ENCODE data around the gene CLMN.

DNA sequence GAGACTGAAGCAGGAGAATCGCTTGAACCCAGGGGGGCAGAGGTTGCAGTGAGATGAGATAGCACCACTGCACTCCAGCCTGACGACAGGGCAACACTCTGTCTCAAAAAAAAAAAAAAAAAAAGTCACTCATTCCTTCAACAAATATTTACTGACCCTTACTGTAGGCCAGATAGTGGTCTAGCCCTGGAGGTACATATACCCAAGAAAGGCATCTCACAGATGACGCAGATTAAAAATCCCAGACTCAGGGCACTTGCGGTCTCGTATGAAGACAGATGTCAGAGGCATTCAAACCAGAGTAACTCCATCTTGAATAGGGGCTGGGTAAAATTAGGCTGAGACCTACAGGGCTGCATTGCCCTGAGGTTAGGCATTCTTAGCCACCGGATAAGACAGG lies 44.8 kb downstream of the CLMN start:
- TF ChIP-seq, protein P1, sequence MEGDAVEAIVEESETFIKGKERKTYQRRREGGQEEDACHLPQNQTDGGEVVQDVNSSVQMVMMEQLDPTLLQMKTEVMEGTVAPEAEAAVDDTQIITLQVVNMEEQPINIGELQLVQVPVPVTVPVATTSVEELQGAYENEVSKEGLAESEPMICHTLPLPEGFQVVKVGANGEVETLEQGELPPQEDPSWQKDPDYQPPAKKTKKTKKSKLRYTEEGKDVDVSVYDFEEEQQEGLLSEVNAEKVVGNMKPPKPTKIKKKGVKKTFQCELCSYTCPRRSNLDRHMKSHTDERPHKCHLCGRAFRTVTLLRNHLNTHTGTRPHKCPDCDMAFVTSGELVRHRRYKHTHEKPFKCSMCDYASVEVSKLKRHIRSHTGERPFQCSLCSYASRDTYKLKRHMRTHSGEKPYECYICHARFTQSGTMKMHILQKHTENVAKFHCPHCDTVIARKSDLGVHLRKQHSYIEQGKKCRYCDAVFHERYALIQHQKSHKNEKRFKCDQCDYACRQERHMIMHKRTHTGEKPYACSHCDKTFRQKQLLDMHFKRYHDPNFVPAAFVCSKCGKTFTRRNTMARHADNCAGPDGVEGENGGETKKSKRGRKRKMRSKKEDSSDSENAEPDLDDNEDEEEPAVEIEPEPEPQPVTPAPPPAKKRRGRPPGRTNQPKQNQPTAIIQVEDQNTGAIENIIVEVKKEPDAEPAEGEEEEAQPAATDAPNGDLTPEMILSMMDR (IDR thresholded peaks at IDR 0.05) = no peak
- no peak for TF ChIP-seq POLR2A (IDR thresholded peaks at IDR 0.05)
- TF ChIP-seq POLR2AphosphoS5 (IDR thresholded peaks at IDR 0.05) = no peak

Data from prostate gland (tissue), 2 donors.